HG03097 (cell line): Measurements from ENCODE around the gene DNTT.
A peak's percentile ranks its signal among the peaks of the same experiment; 100 is the strongest.
"Not testable (repeated sequence)": the region's sequence is repeated elsewhere in the genome, so short reads cannot be mapped to it uniquely, and the experiment has no call there.

Experiments
- ATAC-seq: cut with Tn5 transposase; IDR thresholded peaks from one replicate; pipeline ENCODE4 v1.9.1; 2021; ENCODE audit not compliant: unreplicated experiment, low FRiP score

Gene DNTT

GRCh38 chr10:96305019-96305418 lies 785 bp downstream of the DNTT start:
- no peak for ATAC-seq

- ATAC-seq: peak; percentile 55
These were observed 2.3 kb downstream of the DNTT start for GRCh38 chr10:96306516-96306915.

- ATAC-seq: not testable (repeated sequence)
These were observed 4.6 kb downstream of the DNTT start for GRCh38 chr10:96308854-96309253.

DNA sequence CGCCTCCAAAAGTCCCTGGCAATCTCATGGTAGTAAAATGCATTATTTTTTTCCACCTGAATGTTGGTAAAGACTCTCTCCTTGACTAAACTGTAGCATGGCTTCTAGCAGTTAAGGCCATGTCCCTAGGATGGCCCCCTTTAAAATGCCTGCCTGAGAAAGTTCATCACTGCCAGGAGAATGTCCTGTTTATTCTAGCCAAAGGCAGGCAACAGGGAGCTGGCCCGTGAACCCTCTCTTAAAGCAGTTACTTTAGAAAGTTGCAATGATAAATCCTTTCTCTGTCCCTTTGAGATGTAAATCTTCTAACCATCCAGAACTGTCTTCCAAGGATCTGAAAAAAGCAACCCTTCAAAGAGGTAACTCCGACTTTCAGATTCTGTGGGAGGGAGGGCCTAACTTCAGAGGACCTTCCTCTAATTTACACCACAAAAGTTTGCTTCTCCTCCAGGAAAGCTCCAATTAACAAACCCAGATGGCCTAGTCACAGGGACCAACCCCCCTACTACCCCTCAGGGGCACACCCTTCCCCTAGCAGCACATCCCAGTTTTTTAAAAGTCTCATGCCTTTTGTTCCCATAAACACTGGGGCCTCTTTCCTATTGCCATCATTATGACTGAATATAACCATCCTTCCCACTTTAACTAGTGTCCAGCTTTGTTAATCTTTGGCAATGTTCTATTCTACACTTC lies 5.5 kb downstream of the DNTT start:
- ATAC-seq: no peak

- no peak for ATAC-seq
These were observed 6.1 kb downstream of the DNTT start for GRCh38 chr10:96310321-96310669.

DNA sequence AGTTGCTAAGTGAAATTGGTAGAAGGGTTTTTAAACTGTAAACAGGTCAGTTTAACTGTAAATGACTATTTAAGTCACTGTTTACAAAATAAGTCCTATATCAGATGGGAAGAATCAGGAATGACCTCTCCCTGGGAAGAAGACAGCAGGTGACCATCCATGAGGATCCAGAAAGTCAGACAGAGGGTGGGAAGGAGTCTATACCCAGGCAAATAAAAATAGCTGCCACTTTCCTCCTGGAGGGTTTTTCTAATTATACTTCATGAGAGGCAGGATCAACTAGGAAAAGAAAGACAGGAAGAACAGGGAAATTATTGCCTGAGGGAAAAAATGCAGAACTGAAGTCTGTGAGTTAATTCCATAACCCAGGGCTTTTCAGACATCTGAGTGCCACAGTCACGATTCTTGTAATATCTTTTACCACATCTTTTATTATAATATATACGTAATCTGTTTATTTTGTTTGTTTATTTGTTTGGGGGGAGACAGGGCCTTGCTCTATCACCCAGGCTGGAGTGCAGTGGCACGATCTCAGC lies 7.0 kb downstream of the DNTT start:
- ATAC-seq: no peak

DNA sequence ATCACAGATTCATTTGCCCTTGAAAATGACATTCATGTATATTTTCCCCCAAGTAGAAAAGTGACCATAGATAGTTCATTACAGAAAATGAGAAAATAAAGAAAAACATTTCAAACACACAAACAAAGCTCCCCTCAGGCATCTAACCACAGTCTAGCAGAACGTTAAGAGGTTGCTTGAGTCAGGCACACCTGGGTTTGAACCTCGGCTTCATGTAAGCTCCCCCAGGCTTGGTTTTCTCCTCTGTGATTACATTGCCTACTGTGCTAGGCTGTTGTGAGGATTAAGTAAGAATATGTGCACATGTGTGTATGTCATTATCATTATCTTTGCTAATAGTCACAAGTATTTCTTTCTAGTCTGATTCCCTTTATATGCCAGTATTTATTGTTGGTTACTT lies 9.1 kb downstream of the DNTT start:
- no peak for ATAC-seq

DNA sequence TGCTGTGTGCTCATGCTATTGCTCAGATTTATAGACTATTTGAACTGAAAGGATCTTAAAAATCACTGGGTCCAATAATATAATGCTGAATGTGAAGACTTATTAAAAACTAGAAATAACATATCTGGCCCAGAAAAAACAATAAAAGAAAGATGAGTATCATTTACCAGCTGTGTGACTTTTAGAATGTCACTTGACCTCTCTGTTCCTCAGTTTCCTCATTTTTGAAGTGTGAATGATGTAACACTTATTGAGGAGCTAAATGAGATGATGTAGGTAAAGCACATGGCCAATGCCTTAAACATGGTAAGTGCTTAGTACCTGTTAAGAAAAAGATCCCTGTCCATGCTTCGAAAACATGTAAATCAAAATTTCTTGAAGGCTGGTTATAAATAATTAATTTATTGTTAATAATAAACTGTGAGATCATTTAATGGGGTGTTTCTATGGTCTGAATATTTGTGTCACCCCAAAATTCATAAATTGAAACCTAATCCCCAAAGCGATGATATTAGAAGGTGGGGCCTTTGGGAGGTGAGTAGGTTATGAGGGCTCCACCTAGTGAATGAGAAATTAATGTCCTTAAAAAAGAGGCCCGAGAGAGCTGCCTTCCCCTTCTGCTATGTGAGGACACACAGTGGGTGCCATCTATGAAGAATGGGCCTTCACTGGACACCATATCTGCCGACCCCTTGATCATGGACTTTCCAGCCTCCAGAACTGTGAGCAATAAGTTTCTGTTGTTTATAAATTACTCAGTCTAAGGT lies 13.0 kb downstream of the DNTT start:
- no peak for ATAC-seq

DNA sequence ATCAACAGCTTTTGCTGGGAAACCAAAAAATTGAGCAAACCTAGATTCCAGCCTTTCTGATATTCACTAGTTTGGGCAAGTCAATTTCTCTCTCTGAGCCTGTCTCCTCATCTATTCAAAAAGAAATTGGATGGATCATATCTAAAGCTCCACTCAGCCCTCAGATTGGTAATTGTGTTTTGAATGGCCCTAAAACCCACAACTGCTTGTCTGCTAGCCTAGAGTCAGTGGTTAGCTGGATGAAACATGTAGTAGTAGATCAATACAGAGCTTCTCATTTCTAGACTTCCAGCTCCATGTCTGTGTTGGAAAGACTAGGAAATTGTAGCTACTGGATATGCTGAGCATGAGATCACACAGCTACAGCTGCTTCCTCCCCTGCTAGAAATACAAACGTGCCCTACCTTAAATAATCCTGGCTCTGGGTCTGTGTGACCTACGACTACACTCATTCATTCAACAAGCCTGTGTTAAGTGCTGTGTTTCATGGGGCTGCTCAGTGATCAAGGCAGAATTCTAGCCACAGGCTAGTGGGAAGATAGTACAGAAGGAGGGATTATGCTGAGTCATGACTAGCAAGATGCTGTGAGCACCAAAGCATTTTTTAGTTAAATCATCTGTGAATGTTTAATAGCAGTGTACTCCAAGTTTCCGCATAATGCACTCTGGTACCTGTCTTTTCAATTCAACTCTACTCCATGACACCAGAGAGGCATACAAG lies 15.7 kb downstream of the DNTT start:
- no peak for ATAC-seq

DNA sequence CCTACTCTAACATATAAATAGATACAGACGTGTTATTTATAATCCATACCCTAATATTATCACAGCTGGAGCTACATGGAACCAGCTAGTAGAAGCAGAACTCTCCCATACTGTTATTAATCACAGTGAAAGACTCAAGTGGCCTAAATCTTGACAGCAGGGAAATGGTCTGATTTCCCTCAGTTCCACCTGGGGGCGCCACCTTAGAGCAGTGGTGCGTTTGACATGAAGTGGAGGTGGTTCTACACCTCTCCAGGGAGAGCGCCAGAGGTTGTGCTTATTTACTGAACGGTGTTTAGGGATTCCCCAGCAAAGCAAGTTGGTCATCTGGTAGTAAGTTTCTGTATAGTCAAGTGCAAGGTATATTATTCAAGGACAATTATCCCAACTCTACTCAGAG lies 17.6 kb downstream of the DNTT start:
- no peak for ATAC-seq

GRCh38 chr10:96322275-96322674 lies 18.0 kb downstream of the DNTT start:
- no peak for ATAC-seq

DNA sequence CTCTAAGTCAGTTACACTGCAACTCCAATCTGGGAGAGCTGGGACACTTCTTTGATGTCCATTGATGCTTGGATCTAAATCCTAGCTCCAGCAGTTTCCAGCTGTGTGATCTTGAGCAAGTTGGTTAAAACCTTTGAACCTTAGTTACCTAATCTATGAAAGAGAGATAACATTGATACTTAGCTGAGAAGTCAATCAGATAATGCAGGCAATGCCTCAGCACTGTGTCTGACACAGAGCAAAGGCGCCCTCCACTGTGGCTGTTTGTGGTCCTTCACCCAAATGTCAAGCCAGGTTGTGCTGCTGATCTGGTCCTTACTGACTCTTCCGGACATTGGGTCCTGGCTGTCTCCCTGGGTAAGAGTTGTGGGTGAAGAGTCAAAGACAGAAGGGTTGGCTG lies 20.2 kb downstream of the DNTT start:
- no peak for ATAC-seq

- peak; percentile 89 for ATAC-seq
These were observed 21.6 kb downstream of the DNTT start for GRCh38 chr10:96325719-96326373.

- ATAC-seq: no peak
These were observed 23.2 kb downstream of the DNTT start for GRCh38 chr10:96327462-96327861.

- no peak for ATAC-seq
These were observed 28.9 kb downstream of the DNTT start for GRCh38 chr10:96333101-96333500.

DNA sequence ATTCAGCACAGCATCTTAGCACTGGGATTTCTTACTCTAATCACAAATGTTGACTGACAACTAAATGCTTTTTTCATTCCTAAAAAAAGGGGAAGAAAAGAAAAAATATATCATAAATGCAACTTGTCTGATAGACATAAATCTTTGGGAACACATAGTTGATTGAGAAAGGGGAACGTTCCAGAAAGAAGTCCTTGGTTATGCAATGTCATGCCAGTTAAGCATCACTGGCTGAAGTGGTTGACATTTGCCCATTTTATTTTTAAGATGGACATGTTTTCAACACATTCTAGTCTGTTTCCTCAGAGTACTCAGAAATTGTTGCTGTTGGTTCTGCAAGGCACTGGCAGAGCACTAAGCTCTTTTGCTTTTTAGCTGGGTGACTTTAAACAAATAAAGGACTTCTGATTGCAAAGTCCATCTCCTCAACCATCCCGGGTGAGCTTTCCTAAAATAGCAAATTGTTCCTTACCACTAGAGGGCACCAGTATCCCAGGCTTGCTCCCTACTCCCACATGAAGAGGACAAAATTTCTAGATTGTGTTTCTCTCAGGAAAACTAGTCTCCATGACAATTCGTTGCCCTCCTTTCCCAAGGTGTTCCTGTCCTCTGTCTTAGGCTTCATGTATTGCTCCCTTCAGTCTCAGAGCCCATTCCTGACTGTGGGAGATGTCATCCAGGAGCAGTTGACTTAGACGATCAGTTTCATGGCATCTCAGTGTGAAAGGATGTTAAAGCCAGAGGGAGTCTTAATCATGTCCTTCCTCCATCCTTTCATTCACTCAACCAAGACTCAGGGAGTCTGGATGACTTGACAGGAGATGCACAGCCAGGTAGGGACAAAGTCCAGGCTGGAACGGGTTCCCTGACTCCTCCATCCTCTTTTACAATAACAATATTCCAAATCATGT lies 30.6 kb downstream of the DNTT start:
- ATAC-seq: no peak

- ATAC-seq: no peak
These were observed 32.9 kb downstream of the DNTT start for GRCh38 chr10:96337106-96337505.

GRCh38 chr10:96338279-96338925 lies 34.2 kb downstream of the DNTT start:
- ATAC-seq: no peak

DNA sequence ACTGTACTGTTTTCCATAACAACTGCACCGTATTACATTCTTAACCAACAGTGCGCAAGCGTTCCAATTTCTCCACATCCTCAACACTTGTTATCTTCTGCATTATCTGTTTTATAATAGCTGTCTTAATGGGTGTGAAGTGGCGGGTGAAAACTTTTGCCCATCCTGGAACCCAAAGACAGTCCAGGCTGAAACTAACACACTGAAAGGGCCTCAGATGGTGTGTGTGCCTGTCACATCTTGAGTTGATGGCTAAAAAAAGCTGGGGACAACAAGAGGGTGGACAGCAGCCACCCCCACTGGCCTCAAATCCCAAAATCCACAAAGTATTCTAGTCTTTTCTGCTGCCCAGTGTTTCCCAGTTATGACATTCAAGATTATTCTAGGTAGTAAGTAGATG lies 35.1 kb downstream of the DNTT start:
- ATAC-seq: no peak
